HL-60 (cell line): ENCODE results near the gene CTPS2.

Source experiments
- DNase-seq, 2 experiments: peaks; one replicate each; pipeline ENCODE4 v3.0.0-alpha.2; 2010 to 2020; ENCODE audit warnings: low read depth in 1 of 2, low spot score in 1 of 2
- H3K27ac ChIP-seq: fragments of 250-450 bp; sonication (Bioruptor Pico); replicated peaks from 2 replicates; pipeline ENCODE4 v1.5.1; 2020; ENCODE audit warnings: mild to moderate bottlenecking, moderate library complexity
- H3K27me3 ChIP-seq: fragments of 250-450 bp; sonication (Bioruptor Pico); 2 replicates; pipeline ENCODE4 v1.5.1; 2021; ENCODE audit warnings: mild to moderate bottlenecking, moderate library complexity; ENCODE audit not compliant: insufficient read depth, poor library complexity, severe bottlenecking
- H3K4me3 ChIP-seq: replicated peaks from 2 replicates; pipeline ENCODE4 v1.5.1; 2011; ENCODE audit warnings: mild to moderate bottlenecking, control low read depth, low read length; ENCODE audit not compliant: insufficient read depth
- GABPA ChIP-seq: IDR thresholded peaks from 2 replicates; pipeline ENCODE4 v1.6.1; 2012; ENCODE audit warnings: low read depth
- POLR2AphosphoS5 ChIP-seq: IDR thresholded peaks from 2 replicates; pipeline ENCODE4 v1.6.1; 2012; ENCODE audit warnings: low read depth
- SPI1 ChIP-seq: IDR thresholded peaks from 2 replicates; pipeline ENCODE4 v1.6.1; 2012; ENCODE audit warnings: low read depth, mild to moderate bottlenecking, borderline replicate concordance
- TF ChIP-seq, protein P1 (sequence below): IDR thresholded peaks from one replicate; pipeline ENCODE4 v1.5.1; 2011; ENCODE audit warnings: low read length, control low read depth, inconsistent platforms; ENCODE audit not compliant: insufficient read depth
- TF ChIP-seq, protein P2 (sequence below): IDR thresholded peaks from 2 replicates; pipeline ENCODE4 v1.6.1; 2012; ENCODE audit warnings: low read depth; ENCODE audit not compliant: insufficient replicate concordance

The CTPS2 gene

DNA sequence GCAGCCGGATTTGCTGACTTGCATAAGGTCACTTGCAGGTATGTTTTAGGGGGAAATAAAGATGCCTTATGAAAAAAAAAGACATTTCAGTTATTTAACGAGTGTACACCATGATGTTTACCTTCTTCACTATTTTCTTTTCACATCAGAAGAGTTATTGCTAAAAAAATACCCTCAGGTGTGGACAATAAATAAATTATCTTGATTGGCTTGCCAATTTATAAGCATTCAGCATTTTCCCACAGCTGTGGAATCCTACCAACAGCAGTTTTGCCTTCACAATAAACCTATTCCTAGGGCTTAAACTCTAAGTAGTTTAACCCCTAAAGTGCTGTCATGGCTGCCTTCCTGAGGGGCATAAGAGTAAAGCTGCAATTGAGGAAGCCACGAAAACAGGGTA, 145.9 kb downstream of the CTPS2 start:
- H3K4me3 ChIP-seq, result no peak overlapping the region
- no peak for TF ChIP-seq POLR2AphosphoS5
- TF ChIP-seq, protein P1, sequence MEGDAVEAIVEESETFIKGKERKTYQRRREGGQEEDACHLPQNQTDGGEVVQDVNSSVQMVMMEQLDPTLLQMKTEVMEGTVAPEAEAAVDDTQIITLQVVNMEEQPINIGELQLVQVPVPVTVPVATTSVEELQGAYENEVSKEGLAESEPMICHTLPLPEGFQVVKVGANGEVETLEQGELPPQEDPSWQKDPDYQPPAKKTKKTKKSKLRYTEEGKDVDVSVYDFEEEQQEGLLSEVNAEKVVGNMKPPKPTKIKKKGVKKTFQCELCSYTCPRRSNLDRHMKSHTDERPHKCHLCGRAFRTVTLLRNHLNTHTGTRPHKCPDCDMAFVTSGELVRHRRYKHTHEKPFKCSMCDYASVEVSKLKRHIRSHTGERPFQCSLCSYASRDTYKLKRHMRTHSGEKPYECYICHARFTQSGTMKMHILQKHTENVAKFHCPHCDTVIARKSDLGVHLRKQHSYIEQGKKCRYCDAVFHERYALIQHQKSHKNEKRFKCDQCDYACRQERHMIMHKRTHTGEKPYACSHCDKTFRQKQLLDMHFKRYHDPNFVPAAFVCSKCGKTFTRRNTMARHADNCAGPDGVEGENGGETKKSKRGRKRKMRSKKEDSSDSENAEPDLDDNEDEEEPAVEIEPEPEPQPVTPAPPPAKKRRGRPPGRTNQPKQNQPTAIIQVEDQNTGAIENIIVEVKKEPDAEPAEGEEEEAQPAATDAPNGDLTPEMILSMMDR, result no peak
- no peak for TF ChIP-seq SPI1
- no peak for TF ChIP-seq GABPA
- TF ChIP-seq, protein P2, sequence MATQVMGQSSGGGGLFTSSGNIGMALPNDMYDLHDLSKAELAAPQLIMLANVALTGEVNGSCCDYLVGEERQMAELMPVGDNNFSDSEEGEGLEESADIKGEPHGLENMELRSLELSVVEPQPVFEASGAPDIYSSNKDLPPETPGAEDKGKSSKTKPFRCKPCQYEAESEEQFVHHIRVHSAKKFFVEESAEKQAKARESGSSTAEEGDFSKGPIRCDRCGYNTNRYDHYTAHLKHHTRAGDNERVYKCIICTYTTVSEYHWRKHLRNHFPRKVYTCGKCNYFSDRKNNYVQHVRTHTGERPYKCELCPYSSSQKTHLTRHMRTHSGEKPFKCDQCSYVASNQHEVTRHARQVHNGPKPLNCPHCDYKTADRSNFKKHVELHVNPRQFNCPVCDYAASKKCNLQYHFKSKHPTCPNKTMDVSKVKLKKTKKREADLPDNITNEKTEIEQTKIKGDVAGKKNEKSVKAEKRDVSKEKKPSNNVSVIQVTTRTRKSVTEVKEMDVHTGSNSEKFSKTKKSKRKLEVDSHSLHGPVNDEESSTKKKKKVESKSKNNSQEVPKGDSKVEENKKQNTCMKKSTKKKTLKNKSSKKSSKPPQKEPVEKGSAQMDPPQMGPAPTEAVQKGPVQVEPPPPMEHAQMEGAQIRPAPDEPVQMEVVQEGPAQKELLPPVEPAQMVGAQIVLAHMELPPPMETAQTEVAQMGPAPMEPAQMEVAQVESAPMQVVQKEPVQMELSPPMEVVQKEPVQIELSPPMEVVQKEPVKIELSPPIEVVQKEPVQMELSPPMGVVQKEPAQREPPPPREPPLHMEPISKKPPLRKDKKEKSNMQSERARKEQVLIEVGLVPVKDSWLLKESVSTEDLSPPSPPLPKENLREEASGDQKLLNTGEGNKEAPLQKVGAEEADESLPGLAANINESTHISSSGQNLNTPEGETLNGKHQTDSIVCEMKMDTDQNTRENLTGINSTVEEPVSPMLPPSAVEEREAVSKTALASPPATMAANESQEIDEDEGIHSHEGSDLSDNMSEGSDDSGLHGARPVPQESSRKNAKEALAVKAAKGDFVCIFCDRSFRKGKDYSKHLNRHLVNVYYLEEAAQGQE, result no peak

DNA sequence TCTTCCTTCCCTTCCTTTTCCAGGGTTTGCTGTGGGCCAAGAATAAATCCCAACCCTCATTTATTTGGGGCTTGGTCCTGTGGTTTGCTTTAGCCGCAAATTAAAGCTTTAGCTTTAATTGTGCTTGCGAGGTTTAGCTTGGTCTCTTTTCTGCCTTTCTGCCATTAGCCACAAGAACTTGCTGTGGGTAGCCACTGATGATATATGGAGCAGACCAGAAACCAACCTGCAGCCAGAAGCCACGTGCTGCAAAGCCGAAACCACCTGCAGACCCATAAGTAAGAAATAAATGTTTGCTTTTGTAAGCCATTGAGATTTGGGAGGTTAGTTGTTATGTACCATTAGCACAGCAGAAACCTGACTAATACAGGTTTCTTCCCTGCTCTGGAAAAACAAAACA, 152.3 kb downstream of the CTPS2 start:
- no peak overlapping the region for H3K4me3 ChIP-seq
- TF ChIP-seq, protein P2, result no peak
- TF ChIP-seq POLR2AphosphoS5, result no peak
- TF ChIP-seq SPI1, result no peak
- TF ChIP-seq, protein P1, result no peak
- TF ChIP-seq GABPA, result no peak

More for the DNA sequence above, 145.9 kb downstream of the CTPS2 start:
- DNase-seq, result no peak
- Histone ChIP-seq H3K27me3 (no peaks in the 10 kb centered on the region), H3K27ac (no peak overlapping the region)

DNA sequence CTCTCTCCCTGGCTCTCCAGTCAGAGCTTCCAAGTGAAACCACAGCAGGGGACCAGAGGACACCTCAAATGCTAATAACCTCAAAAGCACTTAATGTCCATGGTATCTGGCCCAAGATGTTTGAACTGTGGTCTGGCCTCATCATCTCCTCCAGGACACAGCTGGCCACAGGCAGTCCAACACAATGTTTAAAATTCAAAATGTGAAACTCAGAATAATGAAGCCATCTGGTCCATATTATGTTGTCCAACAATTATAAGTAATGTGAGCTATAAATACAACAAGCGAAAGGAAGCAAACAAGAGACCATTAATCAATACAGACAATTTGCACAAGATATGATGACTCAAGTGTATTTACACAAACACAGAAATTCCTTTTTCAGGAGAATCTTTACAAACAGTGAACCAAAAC, 153.3 kb downstream of the CTPS2 start:
- DNase-seq, result no peak
- TF ChIP-seq POLR2AphosphoS5 (no peak), GABPA (no peak)
- TF ChIP-seq, protein P2, result no peak
- TF ChIP-seq, protein P1, result no peak

More for the DNA sequence above, 152.3 kb downstream of the CTPS2 start:
- no peak for DNase-seq
- H3K27me3 ChIP-seq, result no peaks in the 10 kb centered on the region
- H3K27ac ChIP-seq, result no peak overlapping the region

More for the DNA sequence above, 153.3 kb downstream of the CTPS2 start:
- Histone ChIP-seq H3K27me3 (no peaks in the 10 kb centered on the region), H3K27ac (no peak overlapping the region), H3K4me3 (no peak overlapping the region)
